ENCODE measurements around the gene CCDC157.
"Not testable (repeated sequence)": the region's sequence is repeated elsewhere in the genome, so short reads cannot be mapped to it uniquely, and the experiment has no call there.

CCDC157 gene

DNA sequence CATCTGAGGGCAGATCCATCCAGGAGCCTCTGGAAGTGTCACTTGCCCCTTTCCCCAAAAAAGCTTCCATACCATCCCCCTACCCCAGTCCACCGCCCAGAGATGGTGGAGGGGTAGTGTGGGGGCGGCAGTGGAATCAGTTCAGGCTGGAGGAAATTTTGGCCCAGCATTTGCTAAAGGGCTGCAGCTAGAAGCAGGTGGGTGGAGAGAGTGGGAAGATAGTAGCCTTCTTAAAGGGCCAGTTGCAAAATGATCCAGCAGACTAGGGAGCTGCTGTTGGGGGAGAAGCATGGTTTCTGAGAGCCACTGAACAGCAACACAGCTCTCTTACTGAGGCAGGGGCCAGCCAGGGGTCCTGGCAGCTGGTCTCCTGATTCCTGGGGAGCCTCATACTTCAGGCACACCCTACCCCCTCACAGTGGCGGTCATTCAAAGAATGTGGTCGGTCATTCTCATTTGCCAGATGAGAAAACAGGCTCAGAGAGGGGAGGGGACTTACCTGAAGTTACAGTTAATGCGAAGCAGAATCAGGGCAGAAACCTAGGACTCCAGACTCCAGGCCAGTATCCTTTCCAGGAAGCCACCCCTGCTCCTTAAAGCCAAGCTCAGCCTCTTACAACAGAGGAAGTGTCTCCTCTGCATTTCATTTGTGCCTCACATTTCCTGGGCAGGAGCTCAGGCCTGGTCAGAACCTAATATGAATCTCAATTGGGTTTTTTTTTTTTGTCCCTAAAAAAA, 45.4 kb downstream of the CCDC157 start:
- Histone ChIP-seq H3K9me2 (replicated peaks; ENCODE audit: low read depth, low read length) (no peaks in the 10 kb centered on the region), H3K9ac (ENCODE audit: low read depth, low read length, poor library complexity, severe bottlenecking) (no peak overlapping the region), H3K4me2 (ENCODE audit: low read depth, low read length, poor library complexity, severe bottlenecking) (peak overlapping the region; percentile 25), H3K4me3 (ENCODE audit: low read length, poor library complexity, severe bottlenecking) (no peak overlapping the region), H3K36me3 (ENCODE audit: insufficient read depth, low read length) (peaks cover 11% of the 10 kb centered on the region; the same call in 1 of the 2 replicates), H4K20me1 (ENCODE audit: insufficient read depth, low read length, poor library complexity, severe bottlenecking) (peaks cover 12% of the 10 kb centered on the region), H3K79me2 (ENCODE audit: insufficient read depth, low read length) (peaks cover 28% of the 10 kb centered on the region), H3F3A (ENCODE audit: low read depth) (no peaks in the 10 kb centered on the region), H3K9me3 (ENCODE audit: insufficient read depth, low read depth, low read length) (no peaks in the 10 kb centered on the region), H3K4me1 (ENCODE audit: insufficient read depth, low read length, poor library complexity, severe bottlenecking) (peaks cover 25% of the 10 kb centered on the region), H2AFZ (ENCODE audit: low read length) (no peak overlapping the region), H3K27me3 (ENCODE audit: insufficient read depth, low read length, poor library complexity, severe bottlenecking) (no peaks in the 10 kb centered on the region)
- TF ChIP-seq EZH2phosphoT487 (IDR thresholded peaks at IDR 0.05; ENCODE audit: borderline replicate concordance): no peak
- TF ChIP-seq, protein P1, sequence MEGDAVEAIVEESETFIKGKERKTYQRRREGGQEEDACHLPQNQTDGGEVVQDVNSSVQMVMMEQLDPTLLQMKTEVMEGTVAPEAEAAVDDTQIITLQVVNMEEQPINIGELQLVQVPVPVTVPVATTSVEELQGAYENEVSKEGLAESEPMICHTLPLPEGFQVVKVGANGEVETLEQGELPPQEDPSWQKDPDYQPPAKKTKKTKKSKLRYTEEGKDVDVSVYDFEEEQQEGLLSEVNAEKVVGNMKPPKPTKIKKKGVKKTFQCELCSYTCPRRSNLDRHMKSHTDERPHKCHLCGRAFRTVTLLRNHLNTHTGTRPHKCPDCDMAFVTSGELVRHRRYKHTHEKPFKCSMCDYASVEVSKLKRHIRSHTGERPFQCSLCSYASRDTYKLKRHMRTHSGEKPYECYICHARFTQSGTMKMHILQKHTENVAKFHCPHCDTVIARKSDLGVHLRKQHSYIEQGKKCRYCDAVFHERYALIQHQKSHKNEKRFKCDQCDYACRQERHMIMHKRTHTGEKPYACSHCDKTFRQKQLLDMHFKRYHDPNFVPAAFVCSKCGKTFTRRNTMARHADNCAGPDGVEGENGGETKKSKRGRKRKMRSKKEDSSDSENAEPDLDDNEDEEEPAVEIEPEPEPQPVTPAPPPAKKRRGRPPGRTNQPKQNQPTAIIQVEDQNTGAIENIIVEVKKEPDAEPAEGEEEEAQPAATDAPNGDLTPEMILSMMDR (conservative IDR thresholded peaks at IDR 0.05; ENCODE audit: low read length): no peak

DNA sequence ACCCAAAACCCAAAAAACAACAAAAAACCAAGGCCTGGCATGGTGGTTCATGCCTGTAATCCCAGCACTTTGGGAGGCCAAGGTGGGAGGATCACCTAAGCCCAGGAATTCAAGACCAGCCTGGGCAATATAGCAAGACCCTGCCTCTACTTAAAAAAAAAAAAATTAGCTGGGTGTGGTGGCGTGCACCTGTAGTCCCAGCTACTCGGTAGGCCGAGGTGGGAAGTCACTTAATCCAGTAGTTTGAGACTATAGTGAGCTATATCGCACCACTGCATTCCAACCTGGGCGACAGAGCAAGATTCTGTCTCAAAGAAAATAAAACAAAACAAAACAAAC, 45.9 kb downstream of the CCDC157 start:
- peaks cover 23% of the 10 kb centered on the region for H3K79me2 ChIP-seq (ENCODE audit: insufficient read depth, low read length)

DNA sequence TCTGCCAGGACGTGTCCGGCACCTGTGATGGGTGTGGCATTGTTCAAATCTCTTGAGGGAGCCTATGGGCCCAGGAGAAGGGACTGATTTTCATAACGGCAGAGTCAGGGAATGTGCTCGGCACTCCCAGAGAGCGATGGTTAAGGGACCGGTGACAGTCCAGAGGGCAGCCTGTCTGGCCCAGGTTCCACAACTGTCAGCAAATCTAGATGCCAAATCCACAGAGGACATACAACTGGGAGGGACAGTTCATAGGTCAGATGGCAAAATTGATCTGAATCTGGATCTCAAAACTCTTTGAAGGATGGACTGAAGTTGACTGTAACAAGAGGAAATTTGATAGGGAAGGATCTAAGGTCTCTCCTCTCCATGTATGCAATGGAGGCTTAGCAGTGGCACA, 47.5 kb downstream of the CCDC157 start:
- no peak for TF ChIP-seq EZH2phosphoT487 (IDR thresholded peaks at IDR 0.05; ENCODE audit: borderline replicate concordance)
- TF ChIP-seq, protein P1 (conservative IDR thresholded peaks at IDR 0.05; ENCODE audit: low read length): no peak
- peaks cover 9% of the 10 kb centered on the region; the same call in 1 of the 2 replicates for H3K79me2 ChIP-seq (ENCODE audit: insufficient read depth, low read length)

More for the DNA sequence above, 45.9 kb downstream of the CCDC157 start:
- peaks cover 10% of the 10 kb centered on the region for H4K20me1 ChIP-seq (ENCODE audit: insufficient read depth, low read length, poor library complexity, severe bottlenecking)
- H3K27me3 ChIP-seq (ENCODE audit: insufficient read depth, low read length, poor library complexity, severe bottlenecking); H2AFZ ChIP-seq (ENCODE audit: low read length); H3F3A ChIP-seq (ENCODE audit: low read depth); H3K9ac ChIP-seq (ENCODE audit: low read depth, low read length, poor library complexity, severe bottlenecking); H3K9me2 ChIP-seq (replicated peaks; ENCODE audit: low read depth, low read length); H3K4me3 ChIP-seq (ENCODE audit: low read length, poor library complexity, severe bottlenecking); H3K9me3 ChIP-seq (ENCODE audit: insufficient read depth, low read depth, low read length): not testable (repeated sequence)
- peak overlapping the region; percentile 17 for H3K4me2 ChIP-seq (ENCODE audit: low read depth, low read length, poor library complexity, severe bottlenecking)
- peaks cover 19% of the 10 kb centered on the region for H3K4me1 ChIP-seq (ENCODE audit: insufficient read depth, low read length, poor library complexity, severe bottlenecking)
- H3K36me3 ChIP-seq (ENCODE audit: insufficient read depth, low read length): peaks cover 14% of the 10 kb centered on the region; the same call in 1 of the 2 replicates

DNA sequence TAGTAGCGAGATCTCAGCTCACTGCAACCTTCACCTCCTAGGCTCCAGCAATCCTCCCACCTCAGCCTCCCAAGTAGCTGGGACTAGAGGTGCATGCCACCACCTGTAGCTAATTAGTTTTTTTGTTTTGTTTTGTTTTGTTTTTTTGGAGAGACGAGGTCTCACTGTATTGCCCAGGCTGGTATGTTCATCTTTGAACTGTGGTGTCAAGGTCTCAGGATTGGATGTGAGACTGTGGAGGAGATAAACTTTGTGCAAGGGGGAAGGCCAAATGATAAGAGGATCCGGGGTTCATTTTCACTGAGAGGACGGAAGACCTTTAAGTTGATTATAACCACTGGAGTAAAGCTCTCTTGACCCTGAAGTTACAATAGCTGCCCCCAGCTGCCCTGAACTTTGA, 48.9 kb downstream of the CCDC157 start:
- Histone ChIP-seq H3K79me2 (ENCODE audit: insufficient read depth, low read length) (no peaks in the 10 kb centered on the region; the same call in 1 of the 2 replicates), H3F3A (ENCODE audit: low read depth) (no peaks in the 10 kb centered on the region), H3K27me3 (ENCODE audit: insufficient read depth, low read length, poor library complexity, severe bottlenecking) (no peaks in the 10 kb centered on the region), H3K4me3 (ENCODE audit: low read length, poor library complexity, severe bottlenecking) (no peak overlapping the region), H3K4me1 (ENCODE audit: insufficient read depth, low read length, poor library complexity, severe bottlenecking) (peaks cover 15% of the 10 kb centered on the region), H2AFZ (ENCODE audit: low read length) (no peak overlapping the region), H3K9me3 (ENCODE audit: insufficient read depth, low read depth, low read length) (no peaks in the 10 kb centered on the region), H3K9ac (ENCODE audit: low read depth, low read length, poor library complexity, severe bottlenecking) (no peak overlapping the region), H3K4me2 (ENCODE audit: low read depth, low read length, poor library complexity, severe bottlenecking) (no peak overlapping the region), H3K9me2 (replicated peaks; ENCODE audit: low read depth, low read length) (no peaks in the 10 kb centered on the region), H3K36me3 (ENCODE audit: insufficient read depth, low read length) (peaks cover 37% of the 10 kb centered on the region; the same call in 1 of the 2 replicates), H4K20me1 (ENCODE audit: insufficient read depth, low read length, poor library complexity, severe bottlenecking) (peaks cover 5% of the 10 kb centered on the region)
- TF ChIP-seq, protein P1 (conservative IDR thresholded peaks at IDR 0.05; ENCODE audit: low read length): no peak
- TF ChIP-seq EZH2phosphoT487 (IDR thresholded peaks at IDR 0.05; ENCODE audit: borderline replicate concordance): no peak

More for the DNA sequence above, 47.5 kb downstream of the CCDC157 start:
- no peaks in the 10 kb centered on the region for H3K9me2 ChIP-seq (replicated peaks; ENCODE audit: low read depth, low read length)
- H3K36me3 ChIP-seq (ENCODE audit: insufficient read depth, low read length): peaks cover 29% of the 10 kb centered on the region; the same call in 1 of the 2 replicates
- H2AFZ ChIP-seq (ENCODE audit: low read length): no peak overlapping the region
- peaks cover 5% of the 10 kb centered on the region for H4K20me1 ChIP-seq (ENCODE audit: insufficient read depth, low read length, poor library complexity, severe bottlenecking)
- H3F3A ChIP-seq (ENCODE audit: low read depth): no peaks in the 10 kb centered on the region
- H3K4me3 ChIP-seq (ENCODE audit: low read length, poor library complexity, severe bottlenecking): no peak overlapping the region
- H3K4me2 ChIP-seq (ENCODE audit: low read depth, low read length, poor library complexity, severe bottlenecking): no peak overlapping the region
- no peaks in the 10 kb centered on the region for H3K9me3 ChIP-seq (ENCODE audit: insufficient read depth, low read depth, low read length)
- H3K27me3 ChIP-seq (ENCODE audit: insufficient read depth, low read length, poor library complexity, severe bottlenecking): no peaks in the 10 kb centered on the region
- H3K9ac ChIP-seq (ENCODE audit: low read depth, low read length, poor library complexity, severe bottlenecking): no peak overlapping the region
- peaks cover 15% of the 10 kb centered on the region for H3K4me1 ChIP-seq (ENCODE audit: insufficient read depth, low read length, poor library complexity, severe bottlenecking)

All from Loucy (cell line).